ENCODE data around the gene NEK4.

Gene NEK4

DNA sequence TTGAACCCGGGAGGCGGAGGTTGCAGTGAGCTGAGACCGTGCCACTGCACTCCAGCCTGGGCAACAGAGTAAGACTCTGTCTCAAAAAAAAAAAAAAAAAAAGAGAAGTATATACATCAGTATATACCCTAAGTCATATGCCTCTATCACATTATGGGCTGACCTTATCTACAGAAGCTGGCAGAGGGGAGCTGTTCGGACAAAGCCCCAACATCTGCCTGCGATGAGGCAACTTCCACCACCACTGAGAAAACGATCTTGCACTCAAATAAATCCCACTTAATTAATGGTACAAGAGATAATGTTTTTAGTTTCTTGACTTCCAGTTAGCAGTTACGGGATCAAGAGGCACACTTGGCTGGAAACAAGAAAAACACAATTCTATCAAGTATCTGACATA is 67.4 kb downstream of the NEK4 start:
- H3K4me3 ChIP-seq (replicated peaks; ENCODE audit: low read depth, low read length), result no peak overlapping the region
- TF ChIP-seq, protein P1, sequence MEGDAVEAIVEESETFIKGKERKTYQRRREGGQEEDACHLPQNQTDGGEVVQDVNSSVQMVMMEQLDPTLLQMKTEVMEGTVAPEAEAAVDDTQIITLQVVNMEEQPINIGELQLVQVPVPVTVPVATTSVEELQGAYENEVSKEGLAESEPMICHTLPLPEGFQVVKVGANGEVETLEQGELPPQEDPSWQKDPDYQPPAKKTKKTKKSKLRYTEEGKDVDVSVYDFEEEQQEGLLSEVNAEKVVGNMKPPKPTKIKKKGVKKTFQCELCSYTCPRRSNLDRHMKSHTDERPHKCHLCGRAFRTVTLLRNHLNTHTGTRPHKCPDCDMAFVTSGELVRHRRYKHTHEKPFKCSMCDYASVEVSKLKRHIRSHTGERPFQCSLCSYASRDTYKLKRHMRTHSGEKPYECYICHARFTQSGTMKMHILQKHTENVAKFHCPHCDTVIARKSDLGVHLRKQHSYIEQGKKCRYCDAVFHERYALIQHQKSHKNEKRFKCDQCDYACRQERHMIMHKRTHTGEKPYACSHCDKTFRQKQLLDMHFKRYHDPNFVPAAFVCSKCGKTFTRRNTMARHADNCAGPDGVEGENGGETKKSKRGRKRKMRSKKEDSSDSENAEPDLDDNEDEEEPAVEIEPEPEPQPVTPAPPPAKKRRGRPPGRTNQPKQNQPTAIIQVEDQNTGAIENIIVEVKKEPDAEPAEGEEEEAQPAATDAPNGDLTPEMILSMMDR (IDR thresholded peaks at IDR 0.05; ENCODE audit: low read length, missing control alignments), result no peak
- no peak for DNase-seq (ENCODE audit: low read depth)

DNA sequence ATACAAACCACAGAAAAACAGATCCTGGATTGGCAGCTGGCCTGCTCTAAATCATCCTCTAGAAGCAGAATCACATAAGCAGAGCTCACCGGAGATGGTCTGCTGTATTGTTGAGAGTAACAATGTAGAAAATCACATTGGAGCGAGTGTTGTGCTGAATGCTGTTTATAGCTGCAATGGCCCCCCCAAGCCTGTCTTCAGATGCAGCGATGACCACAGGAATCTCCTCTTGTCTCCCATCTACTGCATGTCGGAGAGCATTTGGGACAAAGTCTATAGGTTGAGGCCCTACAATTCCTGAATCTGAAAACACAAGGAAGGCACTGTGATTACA is 73.1 kb downstream of the NEK4 start:
- DNase-seq (ENCODE audit: low read depth), result no peak
- no peak overlapping the region for H3K4me3 ChIP-seq (replicated peaks; ENCODE audit: low read depth, low read length)
- TF ChIP-seq, protein P1 (IDR thresholded peaks at IDR 0.05; ENCODE audit: low read length, missing control alignments), result no peak

DNA sequence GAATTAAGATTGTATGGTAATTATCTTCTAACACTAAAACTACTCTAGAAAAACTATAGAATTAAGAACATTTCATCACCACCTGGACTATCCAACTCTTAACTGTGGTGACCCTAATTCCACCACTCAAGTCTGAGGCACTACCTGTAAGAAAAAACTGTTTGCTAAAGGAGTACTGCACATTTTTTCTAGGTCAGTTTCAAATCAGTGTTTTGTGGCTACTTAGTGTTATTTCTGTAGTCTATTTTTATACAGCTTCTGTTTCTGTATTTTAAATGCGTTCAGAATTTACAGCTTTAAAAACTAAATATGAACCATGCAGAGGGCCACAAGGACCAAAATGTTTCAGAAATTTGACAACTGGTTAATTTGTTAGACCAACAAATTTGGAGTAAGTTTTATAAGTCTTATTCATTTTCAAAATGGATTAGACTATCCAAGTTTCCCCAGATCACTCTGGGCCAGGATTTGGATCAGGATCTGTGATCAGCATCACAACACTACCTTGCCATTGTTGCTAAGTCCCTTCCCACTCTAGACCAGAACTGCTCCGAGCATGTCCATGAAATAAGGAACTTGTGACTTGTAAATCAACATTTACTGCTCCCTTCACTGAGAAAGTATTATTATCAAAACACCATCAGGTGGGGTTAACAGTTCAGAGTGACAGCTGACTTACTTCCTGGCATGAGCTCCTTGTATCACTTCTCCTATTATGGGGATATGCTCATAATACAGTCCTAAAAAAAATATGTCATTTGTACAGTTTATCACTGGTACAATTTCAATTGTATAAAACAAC is 73.7 kb downstream of the NEK4 start:
- DNase-seq (ENCODE audit: low read depth), result no peak
- H3K4me3 ChIP-seq (replicated peaks; ENCODE audit: low read depth, low read length), result no peak overlapping the region
- TF ChIP-seq, protein P1 (IDR thresholded peaks at IDR 0.05; ENCODE audit: low read length, missing control alignments), result no peak

DNA sequence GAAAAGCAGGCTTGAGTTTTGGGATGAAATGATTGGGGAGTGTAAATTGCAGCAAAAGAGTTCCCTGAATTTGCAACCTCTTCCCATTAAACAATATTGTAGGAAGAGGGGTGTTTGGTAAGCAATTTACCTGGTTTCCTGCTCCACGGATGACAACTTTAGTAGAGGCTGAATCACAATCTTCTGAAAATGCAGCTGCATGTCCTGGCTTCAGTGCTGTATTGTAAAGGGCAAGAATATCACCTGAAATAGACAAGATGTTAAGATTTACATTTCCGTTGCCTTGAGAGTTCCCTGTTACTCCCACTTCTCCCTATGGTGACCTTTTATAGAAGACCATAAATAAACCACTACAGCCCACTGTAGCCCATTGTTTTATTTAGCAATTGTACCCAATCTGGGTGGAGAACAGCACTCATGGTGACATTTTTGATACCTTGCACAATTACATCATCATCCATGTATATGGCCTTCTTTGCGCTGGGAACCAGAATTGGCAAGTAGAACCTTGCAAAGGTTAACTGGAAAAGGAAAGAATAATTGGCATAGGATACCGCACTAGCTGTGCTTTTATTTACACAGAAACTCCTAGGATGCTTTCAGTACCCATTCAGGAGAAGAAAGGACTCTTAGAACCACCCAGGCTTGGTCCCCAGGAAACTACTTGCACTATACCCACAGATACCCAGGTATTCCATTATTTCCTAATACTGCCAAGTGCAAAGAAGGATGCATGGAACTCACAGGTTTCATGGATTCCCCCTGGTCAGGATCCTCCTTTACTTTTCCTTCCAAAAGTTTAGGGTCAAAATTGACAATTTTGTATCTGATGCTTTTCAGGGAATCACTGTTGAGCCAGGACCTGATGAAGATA is 74.7 kb downstream of the NEK4 start:
- TF ChIP-seq, protein P1 (IDR thresholded peaks at IDR 0.05; ENCODE audit: low read length, missing control alignments), result no peak

DNA sequence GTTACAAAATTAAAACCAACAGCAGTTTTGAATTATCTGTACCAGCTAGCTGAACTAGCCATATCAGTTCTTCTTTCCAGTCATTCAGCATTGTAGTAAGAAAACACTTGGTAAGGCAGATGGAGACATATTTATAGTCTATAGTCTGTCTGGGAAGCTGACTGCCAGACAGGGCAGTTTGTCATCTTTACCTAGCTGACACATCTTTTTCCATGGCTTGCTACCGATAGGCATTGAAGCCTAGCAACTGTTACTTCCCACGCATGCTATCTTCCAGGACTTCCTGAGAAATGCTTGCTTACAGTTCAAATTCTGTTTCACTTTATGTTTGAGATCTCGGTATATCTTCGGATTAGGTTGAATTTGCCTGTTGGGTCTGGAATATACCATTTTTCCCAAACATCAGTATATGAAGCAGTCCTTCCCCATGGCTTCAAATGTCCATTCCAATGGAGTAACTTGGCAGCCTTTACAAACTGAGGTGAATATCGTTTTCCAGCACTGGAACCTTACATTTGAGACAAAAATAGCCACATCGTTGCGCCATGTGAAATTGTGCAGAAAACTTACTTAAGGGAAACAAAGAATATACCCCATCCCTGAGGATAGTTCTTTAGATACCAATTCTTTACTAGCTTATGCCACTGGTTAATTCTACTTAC is 76.1 kb downstream of the NEK4 start:
- DNase-seq (ENCODE audit: low read depth), result peak; percentile 46
- H3K4me3 ChIP-seq (replicated peaks; ENCODE audit: low read depth, low read length), result no peak overlapping the region
- TF ChIP-seq, protein P1 (IDR thresholded peaks at IDR 0.05; ENCODE audit: low read length, missing control alignments), result no peak

More for the DNA sequence above, 74.7 kb downstream of the NEK4 start:
- H3K4me3 ChIP-seq (replicated peaks; ENCODE audit: low read depth, low read length), result no peak overlapping the region
- DNase-seq (ENCODE audit: low read depth), result no peak

DNA sequence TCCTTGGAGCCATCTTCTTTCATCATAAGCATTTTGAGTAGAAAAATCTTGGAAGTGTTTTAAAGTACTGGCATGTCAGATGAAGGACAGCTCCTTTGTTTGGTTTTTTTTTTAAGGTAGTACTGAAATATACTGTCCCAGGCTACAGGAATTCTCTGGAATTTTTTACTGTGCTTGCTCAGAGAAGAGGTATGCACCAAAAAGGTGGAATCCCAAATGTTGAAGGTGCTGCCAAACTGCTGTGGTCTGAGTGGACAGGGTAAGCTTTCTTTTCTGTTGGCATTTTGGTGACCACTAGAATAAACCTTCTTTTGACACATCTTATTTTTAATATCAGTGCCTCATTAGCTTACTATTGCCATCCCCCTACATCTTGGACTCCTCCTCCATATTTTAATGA is 77.7 kb downstream of the NEK4 start:
- TF ChIP-seq, protein P1 (IDR thresholded peaks at IDR 0.05; ENCODE audit: low read length, missing control alignments), result no peak
- DNase-seq (ENCODE audit: low read depth), result no peak
- H3K4me3 ChIP-seq (replicated peaks; ENCODE audit: low read depth, low read length), result no peak overlapping the region
